Neural progenitor cell (in vitro differentiated cells): ENCODE results near the gene VPS26B. TPM values are rescaled to one million over a fixed set of nuclear protein-coding genes. Genes with fewer than 3 reads are reported as not detected.

Experiments used
- DNase-seq: peaks from one replicate; pipeline ENCODE4 v3.0.0-alpha.2; 2016; ENCODE audit warnings: low spot score
- H2AFZ ChIP-seq: fragments of 200-600 bp; sonication (generic); replicated peaks from 2 replicates; pipeline ENCODE4 v1.6.1; 2016; ENCODE audit warnings: antibody characterized with exemption
- H3F3A ChIP-seq: fragments of 200-600 bp; sonication (generic); 2 replicates; pipeline ENCODE4 v1.6.1; 2016; ENCODE audit warnings: antibody characterized with exemption, low read depth
- H3K27ac ChIP-seq: fragments of 200-600 bp; sonication (generic); 2 replicates; pipeline ENCODE4 v1.5.1; 2016; ENCODE audit warnings: mild to moderate bottlenecking
- H3K27me3 ChIP-seq: fragments of 200-600 bp; sonication (generic); 2 replicates; pipeline ENCODE4 v1.6.1; 2016; ENCODE audit warnings: mild to moderate bottlenecking, moderate library complexity
- H3K36me3 ChIP-seq: fragments of 200-600 bp; sonication (generic); 2 replicates; pipeline ENCODE4 v1.5.1; 2016
- H3K4me1 ChIP-seq: fragments of 200-600 bp; sonication (generic); 2 replicates; pipeline ENCODE4 v1.6.1; 2016; ENCODE audit warnings: mixed run types
- H3K4me2 ChIP-seq: fragments of 200-600 bp; sonication (generic); 2 replicates; pipeline ENCODE4 v1.6.1; 2016
- H3K4me3 ChIP-seq: fragments of 200-600 bp; sonication (generic); 2 replicates; pipeline ENCODE4 v1.5.1; 2016
- H3K79me2 ChIP-seq: fragments of 200-600 bp; sonication (generic); 2 replicates; pipeline ENCODE4 v1.6.1; 2016; ENCODE audit warnings: low read depth
- H3K9ac ChIP-seq: fragments of 200-600 bp; sonication (generic); 2 replicates; pipeline ENCODE4 v1.6.1; 2016
- H3K9me3 ChIP-seq: fragments of 200-600 bp; sonication (generic); 2 replicates; pipeline ENCODE4 v1.5.1; 2016; ENCODE audit warnings: low read depth
- H4K20me1 ChIP-seq: fragments of 200-600 bp; sonication (generic); 2 replicates; pipeline ENCODE4 v1.6.1; 2016; ENCODE audit warnings: low read depth
- H3K27ac Mint-ChIP-seq: 3 replicates; pipeline ENCODE4 v1.8.0; 2021; ENCODE audit warnings: mixed read lengths
- H3K27me3 Mint-ChIP-seq: 2 replicates; pipeline ENCODE4 v1.8.0; 2022; ENCODE audit warnings: low read depth, mild to moderate bottlenecking, inconsistent platforms, moderate library complexity, mixed read lengths; ENCODE audit not compliant: insufficient read depth
- H3K36me3 Mint-ChIP-seq: 3 replicates; pipeline ENCODE4 v1.8.0; 2021; ENCODE audit warnings: mixed read lengths
- H3K4me1 Mint-ChIP-seq: 3 replicates; pipeline ENCODE4 v1.8.0; 2021; ENCODE audit warnings: mixed read lengths
- H3K4me3 Mint-ChIP-seq: 3 replicates; pipeline ENCODE4 v1.8.0; 2021; ENCODE audit warnings: mild to moderate bottlenecking, moderate library complexity, mixed read lengths
- H3K9me3 Mint-ChIP-seq: 3 replicates; pipeline ENCODE4 v1.8.0; 2020; ENCODE audit warnings: mixed read lengths
- EZH2 ChIP-seq: fragments of 200-600 bp; sonication (generic); IDR thresholded peaks from 2 replicates; pipeline ENCODE4 v1.6.1; 2017; ENCODE audit warnings: antibody characterized with exemption, mild to moderate bottlenecking, moderate library complexity
- EZH2phosphoT487 ChIP-seq: fragments of 200-600 bp; sonication (generic); IDR thresholded peaks from 2 replicates; pipeline ENCODE4 v1.6.1; 2017; ENCODE audit warnings: antibody characterized with exemption
- total RNA-seq: library from RNA; depleted of rRNA; stranded (reverse); fragments of >200 nt; gene quantifications from 2 replicates; pipeline ENCODE4 v1.2.3, GENCODE V29; 2015; ENCODE audit warnings: low replicate concordance
- TF ChIP-seq, protein P1 (sequence below): fragments of 200-600 bp; sonication (generic); IDR thresholded peaks from 2 replicates; pipeline ENCODE4 v1.5.1; 2017; ENCODE audit warnings: antibody characterized with exemption, mild to moderate bottlenecking

VPS26B gene
- total RNA-seq, 1 donor from 2014 or later: 17.6 TPM

DNA sequence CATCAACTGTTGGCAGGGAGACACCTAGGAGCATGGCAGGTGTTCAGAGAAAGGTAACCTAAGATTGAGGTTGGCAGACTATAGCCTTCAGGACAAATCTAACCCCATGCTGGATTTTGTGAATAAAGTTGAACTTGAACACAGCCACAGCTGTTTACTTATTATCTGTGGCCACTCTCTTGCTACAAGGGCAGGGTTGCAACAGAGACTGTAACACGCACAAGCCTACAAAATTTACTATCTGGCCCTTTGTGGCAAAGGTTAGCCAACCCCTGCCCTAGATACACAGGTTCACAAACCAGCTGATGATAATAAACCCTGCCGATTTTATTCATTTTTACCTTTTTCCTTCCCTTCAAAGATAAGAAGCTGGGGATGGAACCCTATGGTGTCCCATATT, 26.2 kb downstream of the VPS26B start:
- Mint-ChIP-seq H3K4me1 (peaks cover 17% of the 10 kb centered on the region), H3K27ac (no peak overlapping the region), H3K9me3 (no peaks in the 10 kb centered on the region), H3K27me3 (peaks cover 2% of the 10 kb centered on the region), H3K4me3 (no peak overlapping the region), H3K36me3 (peaks cover 16% of the 10 kb centered on the region)
- no peak for DNase-seq
- Histone ChIP-seq H2AFZ (no peak overlapping the region), H4K20me1 (peaks cover 9% of the 10 kb centered on the region), H3K4me2 (no peak overlapping the region), H3K27ac (no peak overlapping the region), H3K79me2 (peaks cover 29% of the 10 kb centered on the region), H3K36me3 (no peaks in the 10 kb centered on the region), H3K4me3 (no peak overlapping the region), H3K9me3 (no peaks in the 10 kb centered on the region), H3K27me3 (no peaks in the 10 kb centered on the region), H3K4me1 (peaks cover 11% of the 10 kb centered on the region), H3F3A (no peaks in the 10 kb centered on the region), H3K9ac (no peak overlapping the region)
- TF ChIP-seq, protein P1, sequence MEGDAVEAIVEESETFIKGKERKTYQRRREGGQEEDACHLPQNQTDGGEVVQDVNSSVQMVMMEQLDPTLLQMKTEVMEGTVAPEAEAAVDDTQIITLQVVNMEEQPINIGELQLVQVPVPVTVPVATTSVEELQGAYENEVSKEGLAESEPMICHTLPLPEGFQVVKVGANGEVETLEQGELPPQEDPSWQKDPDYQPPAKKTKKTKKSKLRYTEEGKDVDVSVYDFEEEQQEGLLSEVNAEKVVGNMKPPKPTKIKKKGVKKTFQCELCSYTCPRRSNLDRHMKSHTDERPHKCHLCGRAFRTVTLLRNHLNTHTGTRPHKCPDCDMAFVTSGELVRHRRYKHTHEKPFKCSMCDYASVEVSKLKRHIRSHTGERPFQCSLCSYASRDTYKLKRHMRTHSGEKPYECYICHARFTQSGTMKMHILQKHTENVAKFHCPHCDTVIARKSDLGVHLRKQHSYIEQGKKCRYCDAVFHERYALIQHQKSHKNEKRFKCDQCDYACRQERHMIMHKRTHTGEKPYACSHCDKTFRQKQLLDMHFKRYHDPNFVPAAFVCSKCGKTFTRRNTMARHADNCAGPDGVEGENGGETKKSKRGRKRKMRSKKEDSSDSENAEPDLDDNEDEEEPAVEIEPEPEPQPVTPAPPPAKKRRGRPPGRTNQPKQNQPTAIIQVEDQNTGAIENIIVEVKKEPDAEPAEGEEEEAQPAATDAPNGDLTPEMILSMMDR: no peak
- no peak for TF ChIP-seq EZH2
- no peak for TF ChIP-seq EZH2phosphoT487

DNA sequence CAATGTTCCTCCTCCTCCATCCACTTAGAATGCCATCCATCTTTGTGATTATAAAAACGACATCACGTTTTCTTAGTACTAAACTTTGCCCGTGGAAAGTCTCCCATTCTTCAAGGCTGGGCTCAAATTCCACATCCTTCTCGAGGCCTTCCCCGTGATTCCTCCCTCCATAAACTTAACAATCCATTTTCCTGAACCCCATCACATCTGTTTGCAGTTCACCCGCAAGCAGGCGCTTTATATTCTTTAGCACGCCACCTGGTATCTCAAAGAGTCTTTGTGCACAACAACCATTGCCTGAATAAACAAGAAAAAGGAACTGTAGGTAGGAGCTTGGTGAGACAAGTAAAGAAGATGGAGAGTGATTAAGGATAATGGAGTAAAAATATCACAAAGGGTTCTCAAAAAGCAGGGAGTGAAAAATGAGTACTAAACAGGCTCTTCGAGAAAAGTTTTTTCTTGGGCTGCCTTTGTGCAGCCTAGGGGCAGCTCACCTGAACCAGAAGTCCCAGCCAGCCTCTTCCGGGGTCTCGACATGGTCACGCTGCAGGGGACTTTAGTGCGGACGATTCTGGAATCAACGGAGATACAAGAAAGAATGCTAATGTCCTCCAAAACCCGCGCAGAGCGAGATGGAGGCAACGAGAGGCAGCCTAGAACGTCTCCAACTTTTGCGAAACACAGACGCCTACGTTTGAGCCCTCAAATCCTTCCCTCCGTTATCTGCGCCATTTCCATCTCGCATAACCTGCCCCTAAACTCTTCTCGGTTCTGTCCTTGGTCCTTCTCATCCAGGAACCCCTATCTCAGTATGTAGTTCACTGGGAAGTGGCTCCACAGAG, 28.1 kb downstream of the VPS26B start:
- TF ChIP-seq EZH2phosphoT487 (no peak), EZH2 (no peak)
- TF ChIP-seq, protein P1: no peak
- Histone ChIP-seq H3K27me3 (no peaks in the 10 kb centered on the region), H3K36me3 (no peaks in the 10 kb centered on the region), H3F3A (no peaks in the 10 kb centered on the region), H3K4me2 (peak overlapping the region; percentile 90), H4K20me1 (peaks cover 9% of the 10 kb centered on the region), H3K27ac (no peak overlapping the region), H3K9me3 (no peaks in the 10 kb centered on the region), H3K9ac (peak overlapping the region; percentile 30), H3K79me2 (peaks cover 29% of the 10 kb centered on the region), H3K4me3 (peak overlapping the region; percentile 76), H3K4me1 (peaks cover 11% of the 10 kb centered on the region), H2AFZ (peak overlapping the region; percentile 90)
- Mint-ChIP-seq H3K36me3 (peaks cover 7% of the 10 kb centered on the region), H3K4me1 (peaks cover 17% of the 10 kb centered on the region), H3K9me3 (no peaks in the 10 kb centered on the region), H3K27ac (no peak overlapping the region), H3K4me3 (peak overlapping the region; percentile 92), H3K27me3 (peaks cover 2% of the 10 kb centered on the region)
- peak; percentile 63 for DNase-seq

DNA sequence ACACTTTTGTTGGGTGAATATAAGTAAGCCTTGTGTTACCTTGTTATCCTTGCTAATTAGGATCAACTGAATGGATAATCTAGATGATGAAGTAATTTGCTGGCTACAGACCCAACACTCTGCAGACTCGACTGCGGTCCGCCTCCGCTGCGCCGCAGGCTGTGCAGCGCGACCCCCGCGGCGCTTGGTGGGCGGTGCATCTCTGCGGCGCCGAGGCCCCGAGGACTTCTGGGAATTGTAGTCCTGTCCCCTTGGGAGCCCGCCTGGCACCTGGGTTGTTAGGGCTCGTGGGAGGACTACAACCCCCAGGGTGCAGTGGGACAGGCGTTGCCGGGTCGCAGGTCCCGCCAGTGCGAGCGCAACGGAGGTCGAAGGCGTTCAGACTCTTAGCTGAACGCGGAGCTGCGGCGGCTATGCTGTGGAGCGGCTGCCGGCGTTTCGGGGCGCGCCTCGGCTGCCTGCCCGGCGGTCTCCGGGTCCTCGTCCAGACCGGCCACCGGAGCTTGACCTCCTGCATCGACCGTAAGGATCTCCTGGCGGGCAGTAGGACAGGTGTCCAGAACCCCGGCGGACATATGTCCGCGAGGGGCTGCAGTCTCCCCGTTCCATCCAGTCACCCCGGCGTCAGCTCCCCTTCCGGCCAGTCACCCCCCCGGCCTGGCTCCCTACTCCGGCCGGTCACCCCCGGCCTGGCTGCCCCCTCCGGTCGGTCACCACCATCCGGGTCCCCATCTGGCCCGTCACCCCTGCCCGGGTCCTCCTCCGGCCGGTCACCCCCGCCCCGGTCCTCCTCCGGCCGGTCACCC, 28.9 kb downstream of the VPS26B start, which contains the start of the genes ACAD8 and THYN1:
TSS of gene ACAD8 (plus strand) at position 381 of the 806 bp plus-strand sequence. CDS start at position 414, 33 bp downstream.
TSS of gene THYN1 (minus strand) at position 165 of the 806 bp plus-strand sequence. CDS start 470 bp downstream, outside the sequence.
- Histone ChIP-seq H3K4me3 (peak within 1 kb of the TSS; percentile 76), H3K4me2 (peak within 1 kb of the TSS; percentile 90), H3K27ac (no peak within 1 kb of the TSS), H2AFZ (peak within 1 kb of the TSS; percentile 90), H3F3A (no peaks in the 10 kb centered on the region), H4K20me1 (peaks cover 9% of the 10 kb centered on the region), H3K79me2 (peaks cover 29% of the 10 kb centered on the region), H3K27me3 (no peaks in the 10 kb centered on the region), H3K9ac (peak within 1 kb of the TSS; percentile 58), H3K4me1 (peaks cover 11% of the 10 kb centered on the region), H3K36me3 (no peaks in the 10 kb centered on the region), H3K9me3 (no peaks in the 10 kb centered on the region)
- TF ChIP-seq, protein P1: no peak
- peak; percentile 20 for TF ChIP-seq EZH2
- peak within 1 kb of the TSS; percentile 92 for H3K4me3 Mint-ChIP-seq
- H3K9me3 Mint-ChIP-seq: no peaks in the 10 kb centered on the region
- DNase-seq: peak; percentile 99
- no peak within 1 kb of the TSS for H3K27ac Mint-ChIP-seq
- peaks cover 5% of the 10 kb centered on the region for H3K36me3 Mint-ChIP-seq
- peaks cover 17% of the 10 kb centered on the region for H3K4me1 Mint-ChIP-seq
- H3K27me3 Mint-ChIP-seq: peaks cover 2% of the 10 kb centered on the region
